Testis (tissue), 2 donors: Measurements from ENCODE around the gene RAI1.

Source experiments
- CTCF ChIP-seq, 3 experiments: fragments of 450-650 bp in 2 of 3; fragments of 200-600 bp in 1 of 3; sonication (generic) in 1 of 3; IDR thresholded peaks; one replicate each; pipeline ENCODE4 v1.5.1; 2016 to 2019; ENCODE audit warnings: antibody characterized with exemption in 3 of 3, mild to moderate bottlenecking in 2 of 3, moderate library complexity in 1 of 3
- POLR2A ChIP-seq: fragments of 450-650 bp; IDR thresholded peaks from one replicate; pipeline ENCODE4 v1.6.1; 2017; ENCODE audit warnings: antibody characterized with exemption, mild to moderate bottlenecking, moderate library complexity

DNA sequence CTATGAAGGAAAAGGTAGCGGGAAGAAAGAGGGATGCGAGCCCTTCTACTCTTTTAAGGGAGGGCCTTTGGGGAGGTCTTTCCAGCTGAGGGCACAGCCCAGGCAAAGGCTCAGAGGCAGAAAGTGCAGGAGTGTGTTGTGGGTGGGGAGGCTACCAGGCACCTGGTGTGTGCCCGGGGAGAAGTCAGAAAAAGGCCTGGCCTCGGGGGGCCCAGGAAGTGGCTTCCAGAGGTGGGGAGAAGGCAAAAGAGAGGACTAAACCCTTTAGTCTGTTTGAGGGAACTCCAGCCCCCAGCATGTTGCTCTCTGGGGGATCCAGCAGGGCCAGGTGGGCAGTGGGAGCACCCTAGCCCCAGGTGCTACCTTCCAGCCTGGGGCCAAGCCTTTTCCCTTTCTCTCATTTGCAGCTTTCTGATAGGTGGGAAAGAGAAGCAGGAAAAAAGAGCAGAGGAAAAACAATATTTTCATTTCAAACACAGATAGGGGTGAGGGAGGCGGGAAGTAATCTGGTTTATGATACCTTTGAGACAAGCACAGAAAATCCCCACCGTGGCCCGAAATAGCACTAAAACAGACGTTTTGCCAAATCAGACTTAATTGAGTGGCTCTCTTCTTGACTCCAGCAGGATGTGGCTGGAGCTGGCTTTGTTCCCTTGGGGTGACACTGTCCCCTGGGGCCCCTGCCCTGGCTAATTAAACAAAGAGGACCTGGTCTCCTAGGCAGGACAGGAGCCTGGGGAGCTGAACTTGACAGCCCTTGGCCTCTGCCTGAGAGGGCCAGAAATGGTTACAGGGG is 10.4 kb downstream of the RAI1 start:
- no peak for TF ChIP-seq POLR2A
- no peak for TF ChIP-seq CTCF (IDR thresholded peaks at IDR 0.05)
